ENCODE data around the gene CEP112.

The CEP112 gene

DNA sequence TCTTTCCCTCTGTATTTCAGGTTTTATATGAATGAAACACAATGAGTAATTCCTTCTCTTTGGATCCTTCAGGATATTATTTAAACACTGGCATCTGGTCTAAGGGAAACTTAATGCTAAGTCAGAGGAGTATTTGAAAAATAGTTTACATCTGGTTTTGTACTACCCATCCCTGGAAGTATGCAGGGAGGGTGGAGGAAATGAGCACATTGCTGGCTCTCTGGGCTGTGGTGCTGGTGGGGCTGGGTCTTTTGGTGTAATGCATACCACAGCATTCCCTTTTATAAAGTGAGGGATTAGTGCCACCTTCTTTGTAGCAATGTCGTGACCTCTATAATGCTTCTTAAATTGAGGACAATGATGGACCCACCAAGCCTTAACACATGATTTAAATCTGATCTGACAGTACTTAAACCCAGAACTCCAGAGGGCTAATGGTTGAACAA lies 525.0 kb downstream of the CEP112 start:
- no peak for DNase-seq

GRCh38 chr17:65665966-65666365 lies 526.0 kb downstream of the CEP112 start:
- DNase-seq = no peak

GRCh38 chr17:65664696-65665095 lies 527.2 kb downstream of the CEP112 start:
- no peak for DNase-seq

GRCh38 chr17:65664266-65664665 lies 527.7 kb downstream of the CEP112 start:
- DNase-seq = no peak

DNA sequence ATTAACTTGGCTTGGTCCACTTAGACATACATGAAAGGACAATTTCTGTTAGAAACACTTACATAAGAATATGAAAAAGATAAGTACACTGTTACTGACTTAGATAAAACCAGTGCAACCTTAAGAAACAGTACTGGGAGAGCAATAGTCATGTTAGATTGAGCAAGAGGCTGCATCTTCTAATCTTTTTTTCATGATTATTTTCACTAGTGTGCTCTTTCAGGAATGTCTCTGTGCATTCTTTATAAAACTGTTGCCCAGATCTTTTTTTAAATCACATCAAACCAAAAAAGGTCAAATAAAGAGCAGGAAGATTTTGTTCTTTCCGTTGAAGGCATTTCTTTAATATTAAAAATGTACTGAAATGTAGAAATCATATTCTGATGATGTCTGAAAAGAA lies 529.7 kb downstream of the CEP112 start:
- DNase-seq = no peak

DNA sequence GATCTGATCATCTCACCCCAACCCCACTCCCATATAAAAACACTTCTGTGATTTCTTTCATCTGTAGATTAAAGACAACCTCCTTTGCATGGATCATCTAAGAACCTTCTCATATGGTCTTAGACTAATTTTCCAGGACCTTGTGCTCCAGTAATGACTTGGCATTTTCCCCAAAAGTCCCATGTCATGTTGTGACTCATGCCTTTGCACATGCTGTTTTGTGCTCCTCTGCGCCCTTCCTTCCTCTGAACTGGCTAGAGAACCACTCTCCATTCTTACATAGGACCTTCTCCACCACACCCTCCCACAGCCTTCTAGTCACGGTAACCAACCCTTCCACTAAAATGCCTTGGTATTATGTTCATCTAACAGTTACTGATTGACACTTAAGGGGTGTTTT lies 531.0 kb downstream of the CEP112 start:
- DNase-seq = peak; percentile 21

DNA sequence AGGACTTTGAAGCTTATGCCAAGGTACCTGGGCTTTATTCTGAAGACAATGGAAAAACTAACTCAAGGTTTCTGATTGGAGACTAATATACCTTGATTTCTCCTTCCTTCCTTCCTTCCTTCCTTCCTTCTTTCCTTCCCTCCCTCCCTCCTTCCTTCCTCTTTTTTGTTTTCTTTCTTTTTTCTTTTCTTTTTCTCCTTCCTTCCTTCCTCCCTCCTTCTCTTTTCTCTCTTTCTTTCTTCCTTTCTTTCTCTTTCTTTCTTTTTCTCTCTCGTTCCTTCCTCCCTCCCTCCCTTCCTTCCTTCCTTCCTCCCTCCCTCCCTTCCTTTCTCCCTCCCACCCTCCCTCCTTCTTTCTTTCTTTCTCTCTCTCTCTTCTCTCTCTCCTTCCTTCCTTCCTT lies 531.9 kb downstream of the CEP112 start:
- no peak for DNase-seq

- no peak for DNase-seq
These were observed 532.4 kb downstream of the CEP112 start for GRCh38 chr17:65659512-65659911.

DNA sequence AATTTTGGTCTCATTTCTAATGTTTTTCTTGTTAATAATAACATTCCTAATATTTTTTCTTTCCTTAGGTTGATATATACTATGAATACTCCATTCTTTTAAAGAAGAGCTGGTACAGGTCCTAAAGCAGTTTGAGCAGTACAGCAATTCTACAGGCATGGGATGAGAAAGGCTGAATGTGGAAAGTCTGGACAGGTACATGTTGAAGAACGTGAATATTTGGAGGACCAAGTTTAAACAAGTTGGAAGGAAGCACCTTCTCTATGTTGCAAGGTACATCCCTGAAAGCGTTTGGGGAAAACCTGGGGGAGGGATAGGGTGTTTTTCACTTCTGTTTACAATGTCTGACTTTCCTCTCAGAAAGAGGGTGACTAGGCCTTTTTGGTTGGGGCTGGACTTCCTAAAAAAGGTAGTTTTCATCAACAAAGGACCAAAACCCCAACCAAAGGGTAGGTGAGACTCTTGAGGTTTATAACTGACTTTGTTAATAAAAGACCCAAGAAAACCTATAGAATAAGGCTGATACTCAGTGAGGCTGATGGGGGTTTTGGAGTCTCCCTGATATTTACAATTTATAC lies 534.6 kb downstream of the CEP112 start:
- DNase-seq = peak; percentile 2

DNA sequence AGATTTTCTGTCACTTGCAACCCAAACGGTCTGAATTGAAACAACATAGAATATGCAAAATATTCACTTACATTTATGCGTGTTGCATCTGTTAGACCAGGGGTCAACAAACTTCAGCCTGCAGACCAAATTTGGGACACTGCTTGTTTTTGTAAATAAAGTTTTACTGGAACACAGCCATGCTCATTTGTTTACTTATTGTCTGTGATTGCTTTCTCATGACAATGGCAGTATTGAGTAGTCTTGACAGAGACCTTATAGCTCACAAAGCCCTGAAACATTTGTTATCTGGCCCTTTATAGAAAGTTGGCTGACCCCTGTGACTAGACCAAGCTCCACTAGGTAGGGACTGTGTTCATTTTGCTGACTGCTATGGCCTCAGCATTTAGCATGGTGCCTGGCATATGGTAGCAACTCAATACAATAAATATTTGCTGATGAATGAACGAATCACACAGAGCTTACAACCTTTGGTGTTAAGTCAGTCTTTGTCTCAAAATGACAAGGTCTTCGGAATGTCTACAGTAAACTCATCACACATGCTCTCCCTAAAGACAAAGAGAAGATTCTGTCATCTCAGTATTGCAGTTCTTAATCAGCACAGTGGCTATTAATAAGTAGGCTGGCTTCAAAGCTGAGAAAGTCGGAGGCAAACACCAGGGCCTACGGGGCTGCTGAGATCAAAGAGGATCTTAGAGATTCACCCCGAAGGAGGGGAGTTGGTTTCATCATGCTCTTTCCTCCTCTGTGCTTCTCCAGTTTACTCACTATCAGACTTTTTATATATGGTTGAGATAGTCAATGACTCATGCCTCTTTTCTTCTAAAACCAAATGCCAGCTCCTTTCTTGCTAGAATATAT lies 535.3 kb downstream of the CEP112 start:
- DNase-seq = peak; percentile 90

- no peak for DNase-seq
These were observed 536.2 kb downstream of the CEP112 start for GRCh38 chr17:65655706-65656105.

DNA sequence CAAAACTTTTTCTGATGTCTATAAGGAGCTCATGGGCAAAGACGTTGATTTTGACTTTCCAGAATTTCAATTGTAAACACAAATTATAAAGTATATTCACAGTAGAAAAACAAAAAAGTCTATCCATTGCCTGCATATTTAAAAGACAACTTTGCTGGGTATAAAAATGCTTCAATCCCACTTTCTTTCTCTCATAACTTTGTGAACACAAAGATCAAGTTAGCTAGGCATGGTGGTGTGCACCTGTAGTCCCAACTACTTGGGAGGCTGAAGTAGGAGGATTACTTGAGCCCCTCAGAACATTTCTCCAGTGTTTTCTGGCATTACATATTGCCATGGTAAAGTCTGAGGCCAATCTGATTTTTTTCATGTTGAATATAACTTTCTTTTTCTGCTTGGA lies 547.4 kb downstream of the CEP112 start:
- no peak for DNase-seq

- DNase-seq = no peak
These were observed 553.5 kb downstream of the CEP112 start for GRCh38 chr17:65638221-65638975.

DNA sequence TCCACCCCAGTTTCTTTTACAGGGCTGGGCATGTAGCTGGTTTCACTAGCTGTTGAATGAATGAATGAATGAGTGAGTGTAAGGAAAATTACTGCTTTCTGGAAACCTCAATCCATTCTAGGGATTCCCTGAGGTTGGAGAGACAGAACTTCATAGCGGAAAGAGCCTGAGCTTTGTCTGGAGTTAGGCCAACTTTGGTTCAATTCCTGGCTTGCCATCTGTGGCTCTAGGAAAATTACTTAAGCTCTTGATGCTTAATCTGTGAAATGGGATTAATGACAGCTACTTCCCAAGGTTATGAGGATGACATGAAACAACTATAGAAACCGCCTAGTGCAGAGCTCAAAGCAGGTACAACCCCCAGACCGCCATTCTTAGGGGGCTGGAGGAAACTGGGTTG lies 554.1 kb downstream of the CEP112 start:
- DNase-seq = no peak

- DNase-seq = no peak
These were observed 557.4 kb downstream of the CEP112 start for GRCh38 chr17:65634533-65634932.

DNA sequence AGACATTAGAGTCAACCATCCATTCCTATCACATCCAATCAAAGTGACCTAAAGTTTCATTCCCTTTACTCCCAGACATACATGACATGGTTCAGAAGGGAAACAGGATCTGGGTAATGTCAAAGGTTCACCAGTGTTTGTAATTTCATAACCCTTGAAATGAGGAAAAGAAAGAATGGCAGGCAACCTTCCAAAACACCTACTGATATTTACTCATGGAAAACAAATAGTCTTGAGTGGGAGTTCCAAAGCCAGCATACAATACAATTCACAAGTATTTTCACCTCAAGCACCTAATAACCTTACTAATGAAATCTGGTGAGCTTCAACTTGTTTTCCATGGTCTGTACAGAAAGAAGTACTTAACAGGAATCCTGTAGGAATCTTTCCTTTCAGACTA lies 557.9 kb downstream of the CEP112 start:
- no peak for DNase-seq

DNA sequence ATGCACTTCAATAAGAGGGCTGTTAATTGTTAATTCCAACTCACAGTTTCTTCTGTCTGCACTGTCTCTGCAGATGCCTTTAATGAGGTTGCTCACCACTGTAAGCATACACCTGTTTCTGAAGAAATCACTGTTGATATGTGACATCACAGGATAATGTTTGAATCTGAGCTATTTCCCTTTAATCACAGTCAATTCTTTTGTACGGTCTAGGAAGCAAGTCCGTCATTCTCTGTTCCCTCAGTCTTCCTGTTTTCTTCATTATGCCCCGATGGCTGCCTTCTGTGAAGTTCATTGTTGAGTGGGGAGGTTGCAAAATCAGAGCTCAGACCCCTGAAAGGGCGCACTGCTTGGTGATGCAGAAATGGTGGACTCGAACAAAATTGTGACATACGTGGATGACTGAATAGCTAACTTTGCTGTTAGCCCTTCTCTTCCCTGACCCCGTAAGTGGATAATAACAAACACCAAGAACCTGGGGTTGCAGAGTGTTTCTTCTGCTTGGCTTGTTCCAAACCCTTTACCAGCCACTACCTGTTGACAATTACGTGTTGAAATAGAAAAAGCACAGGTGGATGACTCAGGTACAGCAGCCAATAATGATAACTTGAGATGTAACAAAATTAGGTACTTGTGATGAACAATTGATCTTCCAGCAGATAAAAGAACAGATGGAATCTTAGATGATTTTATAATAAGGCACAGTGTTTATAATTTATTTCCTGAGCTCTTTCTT lies 558.6 kb downstream of the CEP112 start:
- no peak for DNase-seq

DNA sequence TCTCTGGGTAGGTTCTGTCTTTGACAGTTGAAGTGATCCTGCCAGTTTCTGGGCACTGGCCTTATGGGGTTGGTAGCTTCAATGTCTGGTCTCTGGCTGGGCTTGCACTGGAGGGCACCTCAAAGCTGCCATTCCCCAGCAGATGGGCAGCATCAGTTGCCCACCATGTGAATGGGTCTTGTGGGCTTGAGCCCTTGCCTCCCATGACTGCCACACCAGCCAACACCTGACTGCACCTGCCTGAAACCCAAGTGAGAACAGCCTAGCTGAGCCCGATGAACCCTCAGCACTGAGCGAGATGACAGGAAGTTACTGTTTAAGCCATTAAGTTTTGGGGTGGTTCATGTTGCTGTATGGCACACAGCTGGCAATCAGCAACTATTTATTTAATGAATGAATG lies 561.4 kb downstream of the CEP112 start:
- no peak for DNase-seq

DNA sequence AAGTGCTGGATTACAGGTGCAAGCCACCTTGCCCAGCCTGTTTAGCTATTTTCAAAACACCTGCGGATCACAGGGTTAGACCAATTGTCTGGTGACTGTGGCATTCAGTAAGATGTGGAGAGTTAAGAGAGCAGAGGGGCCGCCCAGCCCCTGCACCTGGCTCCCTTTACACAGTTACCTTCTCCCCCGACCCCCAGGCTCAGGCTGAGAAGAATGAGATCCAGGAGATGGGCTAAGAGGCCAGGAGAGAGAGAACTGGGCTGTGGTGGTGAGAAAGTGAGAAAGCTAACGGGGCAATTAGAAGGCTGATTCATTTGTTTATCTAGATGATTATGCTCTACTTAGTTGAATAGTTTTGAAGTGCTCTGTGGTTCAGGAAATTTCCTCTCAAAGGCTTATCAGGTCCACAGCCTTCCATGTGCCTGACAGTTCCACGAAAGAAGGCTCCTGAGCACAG lies 562.7 kb downstream of the CEP112 start:
- no peak for DNase-seq

GRCh38 chr17:65628644-65629036 lies 563.3 kb downstream of the CEP112 start:
- no peak for DNase-seq

GRCh38 chr17:65627891-65628643 lies 563.9 kb downstream of the CEP112 start:
- no peak for DNase-seq

DNA sequence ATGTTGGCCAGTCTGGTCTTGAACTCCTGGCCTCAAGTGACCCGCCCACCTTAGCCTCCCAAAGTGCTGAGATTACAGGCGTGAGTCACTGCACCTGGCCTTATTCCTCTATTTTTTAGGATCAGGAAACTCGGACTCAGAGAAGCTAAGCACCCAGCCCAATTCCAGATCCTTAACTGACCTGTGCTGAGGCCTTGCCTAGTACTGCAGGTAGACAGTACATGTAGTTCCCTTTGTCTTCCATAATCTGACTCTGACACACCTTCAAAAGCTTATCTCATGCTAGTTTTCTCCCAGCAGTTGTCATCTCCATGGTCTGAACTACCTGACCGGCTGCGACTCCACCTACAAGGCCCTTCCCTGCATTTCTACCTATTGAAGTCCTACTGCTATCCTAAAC lies 564.8 kb downstream of the CEP112 start:
- no peak for DNase-seq

Data from activated CD4-positive, alpha-beta T cell treated with anti-CD3 and anti-CD28 coated beads, Interleukin-10, Interleukin-2, amounts not matched to agents 100 ng/mL and 50 ng/mL, durations not matched to agents 16 hours and 8 hours (primary cell).